CD4-positive, alpha-beta T cell treated with Interleukin-6 at 100 ng/mL for 8 hours (primary cell): Measurements from ENCODE around the gene AMOT.

Experiments used
- DNase-seq: peaks from one replicate; pipeline ENCODE4 v3.0.0-alpha.2; 2020; ENCODE audit warnings: mixed read lengths, low spot score

The AMOT gene

DNA sequence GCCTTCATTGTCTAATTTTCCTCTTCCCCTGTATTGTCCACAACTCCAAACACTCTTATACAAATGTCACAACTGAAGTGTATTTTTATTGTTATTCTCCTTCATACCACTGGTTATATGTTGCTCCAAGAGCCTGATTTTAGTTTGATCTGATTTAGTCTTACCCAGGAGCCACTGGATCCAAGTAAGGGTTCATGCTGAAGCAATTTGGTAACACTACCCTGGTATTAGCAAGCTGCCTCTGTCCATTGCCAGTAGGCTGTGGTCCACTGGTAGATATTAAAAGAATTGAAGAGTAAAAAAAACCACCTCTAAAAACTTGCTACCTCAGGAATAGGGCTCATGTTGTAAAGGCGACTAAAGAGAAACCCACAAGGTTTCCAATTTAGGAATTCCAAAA is 41.2 kb downstream of the AMOT start:
- DNase-seq, result no peak

- DNase-seq, result no peak
Observed at GRCh38 chrX:112798736-112799135, 41.9 kb downstream of the AMOT start.

DNA sequence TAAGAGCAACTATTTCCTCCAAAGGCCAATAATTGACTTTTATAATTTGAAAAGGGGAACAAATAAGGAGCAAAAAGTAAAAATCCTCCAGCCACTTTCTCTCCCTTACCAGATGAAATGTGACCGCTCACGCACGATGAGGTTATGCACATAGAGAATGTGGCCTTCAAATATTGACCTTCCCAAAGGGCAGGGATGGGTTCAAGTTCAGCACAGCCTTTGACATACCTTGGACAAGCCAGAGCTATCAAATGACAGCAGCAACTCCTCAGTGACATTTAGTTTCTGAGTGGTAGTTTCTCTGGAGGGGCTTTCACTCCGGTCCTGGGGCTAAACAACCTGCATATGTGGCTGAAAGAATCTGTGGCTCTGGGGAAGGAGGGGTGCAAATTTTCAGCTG is 50.7 kb downstream of the AMOT start:
- no peak for DNase-seq

GRCh38 chrX:112786076-112786475 is 54.6 kb downstream of the AMOT start:
- DNase-seq, result no peak

GRCh38 chrX:112785344-112785743 is 55.3 kb downstream of the AMOT start:
- DNase-seq, result no peak

DNA sequence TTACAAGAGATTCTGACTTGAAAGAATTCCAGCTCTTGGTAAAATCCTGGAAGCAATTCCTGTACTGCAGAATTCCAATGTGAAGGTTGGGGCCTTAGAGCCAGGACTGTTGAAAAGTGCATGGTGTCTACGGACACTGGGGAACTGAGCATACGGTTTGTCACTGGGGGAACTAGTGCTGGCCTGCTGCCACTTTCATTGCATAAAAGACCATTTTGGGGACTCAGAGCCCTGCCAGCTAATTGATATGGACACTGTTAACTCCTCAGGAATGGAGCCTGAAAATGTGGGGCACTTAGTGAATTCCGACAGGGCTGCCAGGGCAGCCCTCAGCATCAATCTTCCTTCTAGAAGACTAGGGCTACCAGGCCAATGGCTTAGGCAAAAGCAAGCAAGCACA is 55.9 kb downstream of the AMOT start:
- no peak for DNase-seq

GRCh38 chrX:112779139-112779538 is 61.5 kb downstream of the AMOT start:
- no peak for DNase-seq

- DNase-seq, result no peak
Observed at GRCh38 chrX:112774651-112775293, 65.9 kb downstream of the AMOT start.

GRCh38 chrX:112774142-112774541 is 66.5 kb downstream of the AMOT start:
- no peak for DNase-seq

- DNase-seq, result no peak
Observed at GRCh38 chrX:112769034-112769433, 71.6 kb downstream of the AMOT start.

- no peak for DNase-seq
Observed at GRCh38 chrX:112768563-112768962, 72.1 kb downstream of the AMOT start.

- DNase-seq, result no peak
Observed at GRCh38 chrX:112766774-112767173, 73.9 kb downstream of the AMOT start.

GRCh38 chrX:112761242-112762207 is 79.1 kb downstream of the AMOT start:
- DNase-seq, result no peak

GRCh38 chrX:112760697-112761096 is 79.9 kb downstream of the AMOT start:
- DNase-seq, result no peak

GRCh38 chrX:112759966-112760365 is 80.7 kb downstream of the AMOT start:
- DNase-seq, result no peak

- no peak for DNase-seq
Observed at GRCh38 chrX:112759512-112759911, 81.1 kb downstream of the AMOT start.

DNA sequence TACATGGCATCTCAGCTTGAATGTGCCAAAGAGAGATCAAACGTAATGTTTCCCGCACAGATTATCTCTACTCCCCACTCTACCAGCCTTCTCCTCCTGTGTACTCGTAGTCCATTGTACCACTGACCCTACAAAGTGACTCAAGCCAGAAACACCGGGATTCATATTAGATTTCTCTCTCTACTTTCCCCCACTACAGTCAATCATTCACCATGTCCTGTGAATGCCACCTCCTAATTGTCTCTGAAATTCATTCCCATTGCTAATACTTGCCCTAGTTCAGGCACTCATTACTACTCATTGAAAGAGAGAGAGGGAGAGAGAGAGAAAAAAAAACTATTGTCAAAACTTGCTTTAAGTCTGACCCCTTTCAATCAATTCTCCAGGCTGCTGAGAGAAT is 82.7 kb downstream of the AMOT start:
- no peak for DNase-seq

- no peak for DNase-seq
Observed at GRCh38 chrX:112753116-112753515, 87.5 kb downstream of the AMOT start.

- DNase-seq, result no peak
Observed at GRCh38 chrX:112751076-112751475, 89.6 kb downstream of the AMOT start.

DNA sequence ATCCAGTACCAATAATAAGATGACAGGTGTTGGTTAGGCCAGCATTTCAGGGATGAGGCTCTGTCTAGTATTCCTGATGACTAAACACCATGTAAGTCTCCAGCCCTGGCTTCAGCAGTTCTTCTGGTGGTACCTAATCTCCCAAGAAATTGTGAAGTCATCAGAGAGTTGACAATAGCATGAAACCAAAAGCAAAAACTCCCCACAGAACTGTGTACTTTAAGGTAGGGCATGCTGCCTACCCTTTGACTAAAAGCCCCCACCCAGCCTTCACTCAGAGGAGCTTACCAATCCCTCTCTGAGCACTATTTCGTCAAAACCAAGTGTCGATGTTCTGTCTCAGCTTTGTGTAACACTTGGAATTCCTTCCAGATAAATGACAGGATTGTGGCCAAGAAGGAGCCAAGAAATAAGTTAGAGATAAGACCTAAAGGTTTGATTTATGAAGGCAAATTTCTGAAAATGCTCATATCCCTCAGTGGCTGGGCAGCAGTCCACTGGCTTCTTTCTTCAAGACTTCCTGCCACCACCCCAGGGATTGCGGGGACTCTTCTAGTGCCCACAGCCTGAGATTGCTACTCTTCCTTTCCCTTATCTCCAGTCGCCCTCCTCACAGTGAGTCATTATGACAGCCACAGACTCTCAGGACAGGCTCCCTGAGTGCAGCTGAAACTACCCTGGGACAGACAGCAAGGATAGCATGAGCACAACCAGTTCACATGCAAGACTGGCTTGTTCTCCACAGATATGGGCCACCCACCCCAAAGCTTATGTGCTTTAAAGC is 93.6 kb downstream of the AMOT start:
- no peak for DNase-seq

DNA sequence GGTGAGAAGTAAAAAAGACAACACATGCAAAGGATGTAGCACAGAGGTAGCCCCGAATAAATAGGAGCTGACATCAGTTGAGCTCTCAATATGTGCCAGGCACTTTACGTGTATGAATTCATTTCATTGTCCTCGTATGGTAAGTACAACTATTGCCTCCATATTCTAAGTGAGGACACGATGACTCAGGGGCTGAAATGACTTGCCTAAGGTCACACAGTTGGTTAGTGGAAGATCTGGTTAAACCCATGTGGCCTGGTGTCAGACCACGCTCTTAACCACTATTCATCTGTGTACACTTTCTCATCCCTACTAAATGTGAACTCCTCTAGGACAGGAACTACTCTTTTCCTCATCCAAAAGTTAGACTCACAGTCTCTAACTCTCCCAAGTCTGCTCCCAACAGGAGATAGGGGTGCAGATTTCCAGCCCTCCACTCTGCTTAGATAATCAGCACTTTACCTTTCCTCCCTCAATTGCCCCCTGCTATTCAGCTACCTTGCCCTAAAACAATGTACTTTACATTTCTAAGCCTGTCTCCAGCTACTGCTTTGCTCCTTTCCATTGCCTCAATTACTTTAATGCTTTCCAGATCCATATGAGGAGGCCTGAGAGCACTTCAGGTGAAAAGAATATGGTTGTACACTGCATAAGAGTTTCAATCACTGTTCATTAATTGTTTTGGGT is 102.1 kb downstream of the AMOT start:
- DNase-seq, result no peak

DNA sequence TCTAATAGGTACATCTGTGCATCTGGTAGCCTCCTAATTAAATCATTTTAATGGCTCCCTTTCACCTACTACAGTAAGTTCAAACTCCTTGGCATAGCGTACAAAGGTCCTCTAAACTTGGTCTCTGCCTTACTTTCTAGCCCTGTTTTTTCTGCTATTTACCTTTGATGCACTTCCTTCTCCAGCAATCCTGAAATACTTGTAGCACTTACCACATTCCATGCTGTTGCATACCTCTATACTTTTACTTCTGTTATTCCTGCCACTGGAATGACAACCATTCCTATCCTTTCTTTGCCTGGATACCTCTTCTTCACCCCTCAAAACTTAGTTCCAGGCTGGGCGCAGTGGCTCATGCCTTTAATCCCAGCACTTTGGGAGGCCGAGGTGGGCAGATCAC is 104.3 kb downstream of the AMOT start:
- no peak for DNase-seq
